Ovary (tissue), 9 donors: ENCODE measurements around the gene USP19. TPM values are rescaled to one million over a fixed set of nuclear protein-coding genes. Genes with fewer than 3 reads are reported as not detected.
A peak's percentile ranks its signal among the peaks of the same experiment; 100 is the strongest.

Experiments used
- DNase-seq, 5 donors: peaks; one replicate each; pipeline ENCODE4 v3.0.0-alpha.2; 2019 to 2020
- H3K27ac ChIP-seq, 2 donors: fragments of 200-600 bp; one replicate each; pipeline versions ENCODE4 v1.5.1 to v1.8.0; 2019 to 2022
- H3K27me3 ChIP-seq: fragments of 200-600 bp; one replicate; pipeline ENCODE4 v1.8.0; 2022
- H3K36me3 ChIP-seq: fragments of 200-600 bp; sonication (generic); one replicate; pipeline ENCODE4 v1.5.1; 2019
- H3K4me1 ChIP-seq: one replicate; pipeline ENCODE4 v1.8.1; 2013; ENCODE audit warnings: mild to moderate bottlenecking, moderate library complexity; ENCODE audit not compliant: insufficient read depth
- H3K4me3 ChIP-seq: fragments of 200-600 bp; sonication (generic); one replicate; pipeline ENCODE4 v1.5.1; 2017
- H3K9me3 ChIP-seq, 2 donors: fragments of 200-600 bp in 1 of 2; sonication (generic) in 1 of 2; one replicate each; pipeline versions ENCODE4 v1.5.1 to v1.8.1; 2013 to 2019; ENCODE audit warnings: mild to moderate bottlenecking in 1 of 2, moderate library complexity in 1 of 2
- CTCF ChIP-seq, 3 donors: fragments of 450-650 bp in 2 of 3; fragments of 200-600 bp in 1 of 3; IDR thresholded peaks; one replicate each; pipeline versions ENCODE4 v1.5.1 to v1.8.0; 2016 to 2022; ENCODE audit warnings: antibody characterized with exemption in 3 of 3, mild to moderate bottlenecking in 1 of 3
- EP300 ChIP-seq: sonication (generic); formaldehyde crosslinking; IDR thresholded peaks from one replicate; pipeline ENCODE4 v1.6.1; 2017; ENCODE audit warnings: antibody characterized with exemption
- POLR2A ChIP-seq: fragments of 450-650 bp; IDR thresholded peaks from one replicate; pipeline ENCODE4 v1.6.1; 2017; ENCODE audit warnings: antibody characterized with exemption, mild to moderate bottlenecking, moderate library complexity
- WGBS, 3 donors: extraction: QIAGEN DNeasy Blood & Tissue Kit in 1 of 3; methylation state at CpG; one replicate each; pipeline versions ENCODE4 v1.1.5 to v1.1.7; 2013 to 2017; 5-methylcytosine and 5-hydroxymethylcytosine counted together
- intact Hi-C, 4 donors: fragments of 100-400 bp; cut with DNase I; formaldehyde crosslinking; loops; one replicate each; pipeline versions ENCODE4 v1.11.0 to v1.15.1; 2022 to 2023
- polyA plus RNA-seq, 2 donors: library from polyadenylated mRNA; stranded (reverse); fragments of 200-250 nt in 1 of 2; fragments of 350-450 nt in 1 of 2; fragmentation: Illumina TruSeq in 1 of 2; extraction: RNeasy Lipid Tissue Mini Kit (QIAGEN cat#74804) in 1 of 2; gene quantifications; one replicate each; pipeline ENCODE4 v1.2.3, GENCODE V29; 2013 to 2014
- total RNA-seq, 7 donors: library from RNA; depleted of rRNA in 2 of 7; stranded (reverse); fragments of >200 nt in 2 of 7; fragmentation: NEBNext Ultra II Directional in 3 of 7; extraction: Animal tissue kit (Norgen Biotek cat#: 25700) in 3 of 7; gene quantifications; one replicate each; pipeline versions ENCODE4 v1.1.0 to v1.2.4, GENCODE V29; 2016 to 2023
- donor health status: DM: no; HTN: no; CAD: no; lungs with moderate emphysema.
- donor health status: DM: no; HTN: no; CAD: no.
- donor health status: Bipolar disorder and iron deficiency.
- donor health status: DM: yes; HTN: yes; CAD: no.
- donor health status: DM: no; HTN: no; CAD: no.
- donor health status: DM: yes; HTN: yes; CAD: no.

Gene USP19
- total and polyA plus RNA-seq, 9 donors, result 21.7 to 71.4 (median 50.8) TPM

DNA sequence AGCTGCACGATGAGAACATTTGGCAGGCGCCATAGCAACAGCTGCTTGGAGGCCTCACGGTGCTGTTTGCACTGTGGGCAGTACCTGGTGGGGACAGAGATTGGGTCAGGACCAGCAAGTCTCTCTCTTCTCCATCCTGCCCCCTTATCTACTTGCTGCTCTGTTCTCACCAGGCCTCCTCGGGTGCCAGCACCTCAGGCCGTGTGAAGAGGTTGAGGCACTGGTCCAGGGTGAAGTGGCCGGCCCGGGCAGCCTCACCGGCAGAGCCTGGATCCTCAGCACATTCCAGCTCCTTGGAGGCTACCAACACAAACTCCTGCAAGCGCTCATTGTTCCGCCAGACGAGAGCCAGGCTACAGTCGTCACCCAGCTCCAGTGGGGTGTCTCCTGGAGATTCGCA lies 9.8 kb downstream of the USP19 start:
- WGBS, 3 donors, result 74 to 86% (median 81%) methylated on average over 13 of the region's 13 CpGs
- TF ChIP-seq EP300, result no peak
- no peak for TF ChIP-seq POLR2A
- no peak for TF ChIP-seq CTCF (IDR thresholded peaks at IDR 0.05)
- Histone ChIP-seq H3K36me3 (no peaks in the 10 kb centered on the region), H3K27ac (no peak overlapping the region), H3K4me3 (no peak overlapping the region), H3K9me3 (no peaks in the 10 kb centered on the region), H3K4me1 (no peaks in the 10 kb centered on the region), H3K27me3 (no peaks in the 10 kb centered on the region)
- no peak for DNase-seq
- intact Hi-C loops, result loop anchor here in 1 of 4 donors (10.0 kb wide), 1 partner anchor 324 kb away; no protein-coding TSS in a partner anchor

GRCh38 chr3:49108346-49108745 lies 12.3 kb downstream of the USP19 start:
- Histone ChIP-seq H3K9me3 (no peaks in the 10 kb centered on the region), H3K36me3 (no peaks in the 10 kb centered on the region), H3K27me3 (no peaks in the 10 kb centered on the region), H3K4me1 (peaks cover 2% of the 10 kb centered on the region), H3K27ac (no peak overlapping the region), H3K4me3 (no peak overlapping the region)
- WGBS, 3 donors, result 65 to 75% (median 68%) methylated on average over 14 of the region's 14 CpGs
- no peak for DNase-seq
- intact Hi-C loops, result no loop called here
- TF ChIP-seq CTCF (IDR thresholded peaks at IDR 0.05), result no peak
- TF ChIP-seq EP300, result no peak
- TF ChIP-seq POLR2A, result no peak

- Histone ChIP-seq H3K4me1 (peaks cover 2% of the 10 kb centered on the region), H3K27ac (peak within 1 kb of the TSS in 1 of 2 donors; percentile 38), H3K27me3 (no peaks in the 10 kb centered on the region), H3K9me3 (no peaks in the 10 kb centered on the region), H3K36me3 (no peaks in the 10 kb centered on the region), H3K4me3 (peak within 1 kb of the TSS; percentile 99)
- no peak for TF ChIP-seq EP300
- TF ChIP-seq CTCF (IDR thresholded peaks at IDR 0.05), result no peak
- TF ChIP-seq POLR2A, result no peak
- DNase-seq, result peak; percentile 92 to 96 (median 93)
- intact Hi-C loops, result no loop called here
- 1% methylated on average over 49 to 50 of the region's 50 CpGs for whole genome bisulfite sequencing, 3 donors
Measured at GRCh38 chr3:49104427-49105291, 16.0 kb downstream of the USP19 start, which contains the start of gene QARS1. Gene QARS1 (minus strand): TSS chr3:49104757. CDS start chr3:49104733, 24 bp downstream.

DNA sequence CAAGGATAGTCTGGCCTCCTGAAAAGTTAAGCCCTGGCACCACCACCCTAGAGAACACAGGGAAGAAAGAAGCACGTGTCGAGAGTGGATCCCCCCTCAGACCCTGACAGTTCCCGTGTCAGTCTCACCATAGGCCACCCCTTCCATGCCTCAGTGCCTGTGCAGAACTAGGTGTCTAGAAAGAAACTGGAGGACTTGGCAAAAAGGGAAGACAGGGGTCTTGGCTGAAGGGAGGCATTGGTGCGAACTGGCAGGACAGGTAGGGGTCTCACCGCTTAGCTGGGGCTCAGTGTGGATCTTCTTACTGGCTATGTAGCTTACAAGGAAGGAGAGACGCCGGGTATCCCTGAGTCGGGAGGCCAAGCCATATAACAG lies 16.6 kb downstream of the USP19 start:
- intact Hi-C loops, result no loop called here
- H3K4me3 ChIP-seq, result peak overlapping the region; percentile 99
- H3K9me3 ChIP-seq, result no peaks in the 10 kb centered on the region
- H3K27me3 ChIP-seq, result no peaks in the 10 kb centered on the region
- peak overlapping the region in 1 of 2 donors; percentile 38 for H3K27ac ChIP-seq
- H3K36me3 ChIP-seq, result no peaks in the 10 kb centered on the region
- peaks cover 2% of the 10 kb centered on the region for H3K4me1 ChIP-seq
- WGBS, 3 donors, result 1 to 4% (median 3%) methylated on average over 8 of the region's 8 CpGs
- no peak for TF ChIP-seq POLR2A
- TF ChIP-seq CTCF (IDR thresholded peaks at IDR 0.05), result no peak
- TF ChIP-seq EP300, result no peak
- no peak for DNase-seq
